WERI-Rb-1 (cell line): ENCODE measurements around the gene NARS2.
A peak's percentile ranks its signal among the peaks of the same experiment; 100 is the strongest.
"Not testable (repeated sequence)": the region's sequence is repeated elsewhere in the genome, so short reads cannot be mapped to it uniquely, and the experiment has no call there.

Source experiments
- DNase-seq: peaks from one replicate; pipeline ENCODE4 v3.0.0-alpha.2; 2020
- H3K27ac ChIP-seq: fragments of 250-450 bp; sonication (Bioruptor Pico); 2 replicates; pipeline ENCODE4 v1.5.1; 2020; ENCODE audit warnings: mild to moderate bottlenecking, moderate library complexity
- H3K27me3 ChIP-seq: fragments of 250-450 bp; sonication (Bioruptor Pico); 2 replicates; pipeline ENCODE4 v1.5.1; 2021; ENCODE audit warnings: mild to moderate bottlenecking, low read depth, moderate library complexity; ENCODE audit not compliant: insufficient read depth, severe bottlenecking
- H3K36me3 ChIP-seq: fragments of 250-450 bp; sonication (Bioruptor Pico); 2 replicates; pipeline ENCODE4 v1.5.1; 2020; ENCODE audit warnings: mild to moderate bottlenecking, moderate library complexity
- H3K4me3 ChIP-seq: 2 replicates; pipeline ENCODE4 v1.5.1; 2011; ENCODE audit warnings: low read depth, mild to moderate bottlenecking, control low read depth, low read length
- H3K9me3 ChIP-seq: fragments of 250-450 bp; sonication (Bioruptor Pico); 2 replicates; pipeline ENCODE4 v1.5.1; 2021; ENCODE audit warnings: mild to moderate bottlenecking, moderate library complexity; ENCODE audit not compliant: severe bottlenecking
- TF ChIP-seq, protein P1 (sequence below): IDR thresholded peaks from 2 replicates; pipeline ENCODE4 v1.5.1; 2011; ENCODE audit warnings: low read depth, mild to moderate bottlenecking, control low read depth, inconsistent platforms, low read length

NARS2 gene

DNA sequence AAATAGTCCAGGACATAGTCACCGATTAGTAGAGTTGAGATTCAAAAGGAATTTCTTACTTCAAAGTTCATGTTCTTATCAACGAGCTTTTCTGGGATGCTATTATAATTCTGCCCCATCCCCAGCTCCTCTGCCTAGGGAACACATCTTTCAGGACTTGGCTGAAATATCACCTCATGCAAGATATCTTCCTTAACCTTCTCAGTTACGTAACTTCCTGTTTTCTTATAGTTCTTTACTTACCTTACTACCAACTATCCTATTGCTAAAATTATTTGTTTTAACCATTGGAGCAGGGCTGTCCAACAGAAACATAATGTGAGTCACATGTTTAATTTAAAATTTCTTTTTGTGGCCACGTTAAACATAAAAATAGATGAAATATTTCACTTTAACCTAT is 2.3 kb downstream of the NARS2 start:
- H3K4me3 ChIP-seq, result no peak overlapping the region
- H3K9me3 ChIP-seq, result no peaks in the 10 kb centered on the region
- H3K36me3 ChIP-seq, result peaks cover 36% of the 10 kb centered on the region
- no peak for DNase-seq
- H3K27me3 ChIP-seq, result no peaks in the 10 kb centered on the region
- no peak overlapping the region for H3K27ac ChIP-seq
- TF ChIP-seq, protein P1, sequence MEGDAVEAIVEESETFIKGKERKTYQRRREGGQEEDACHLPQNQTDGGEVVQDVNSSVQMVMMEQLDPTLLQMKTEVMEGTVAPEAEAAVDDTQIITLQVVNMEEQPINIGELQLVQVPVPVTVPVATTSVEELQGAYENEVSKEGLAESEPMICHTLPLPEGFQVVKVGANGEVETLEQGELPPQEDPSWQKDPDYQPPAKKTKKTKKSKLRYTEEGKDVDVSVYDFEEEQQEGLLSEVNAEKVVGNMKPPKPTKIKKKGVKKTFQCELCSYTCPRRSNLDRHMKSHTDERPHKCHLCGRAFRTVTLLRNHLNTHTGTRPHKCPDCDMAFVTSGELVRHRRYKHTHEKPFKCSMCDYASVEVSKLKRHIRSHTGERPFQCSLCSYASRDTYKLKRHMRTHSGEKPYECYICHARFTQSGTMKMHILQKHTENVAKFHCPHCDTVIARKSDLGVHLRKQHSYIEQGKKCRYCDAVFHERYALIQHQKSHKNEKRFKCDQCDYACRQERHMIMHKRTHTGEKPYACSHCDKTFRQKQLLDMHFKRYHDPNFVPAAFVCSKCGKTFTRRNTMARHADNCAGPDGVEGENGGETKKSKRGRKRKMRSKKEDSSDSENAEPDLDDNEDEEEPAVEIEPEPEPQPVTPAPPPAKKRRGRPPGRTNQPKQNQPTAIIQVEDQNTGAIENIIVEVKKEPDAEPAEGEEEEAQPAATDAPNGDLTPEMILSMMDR, result no peak

DNA sequence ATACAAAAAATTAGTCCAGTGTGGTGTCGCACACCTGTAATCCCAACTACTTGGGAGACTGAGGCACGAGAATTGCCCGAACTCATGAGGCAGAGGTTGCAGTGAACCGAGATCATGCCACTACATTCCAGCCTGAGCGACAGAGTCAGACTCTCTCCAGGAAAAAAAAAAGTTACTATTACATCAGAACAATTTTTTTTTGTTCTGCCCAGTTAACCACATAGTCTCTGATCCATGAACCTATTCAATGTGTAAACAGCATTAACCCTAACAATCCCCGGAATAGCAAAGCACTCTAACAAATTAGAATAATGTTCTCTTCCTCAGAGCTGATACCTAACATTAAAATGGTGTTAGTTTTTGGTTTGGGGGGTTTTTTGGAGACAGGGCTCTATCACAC is 4.6 kb downstream of the NARS2 start:
- TF ChIP-seq, protein P1, result no peak
- Histone ChIP-seq H3K4me3 (no peak overlapping the region), H3K9me3 (no peaks in the 10 kb centered on the region), H3K27me3 (no peaks in the 10 kb centered on the region), H3K36me3 (peaks cover 52% of the 10 kb centered on the region), H3K27ac (no peak overlapping the region)
- no peak for DNase-seq

DNA sequence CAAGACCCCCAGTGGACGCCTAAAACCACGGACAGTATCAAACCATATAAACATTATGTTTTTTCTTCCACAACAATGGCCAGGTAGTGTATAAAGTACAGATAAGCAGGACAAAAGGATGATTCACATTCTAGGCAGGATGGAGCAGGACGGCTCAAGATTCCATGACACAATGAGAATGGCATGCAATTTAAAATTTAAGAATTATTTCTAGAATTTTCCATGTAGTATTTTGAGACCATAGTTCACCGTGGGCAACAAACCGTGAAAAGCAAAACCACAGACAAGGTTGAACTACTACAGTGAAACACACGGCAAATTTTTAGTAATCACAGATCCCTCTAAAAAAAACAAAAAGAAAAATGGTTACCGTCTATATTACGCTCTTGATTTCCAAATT is 7.5 kb downstream of the NARS2 start:
- Histone ChIP-seq H3K36me3 (peaks cover 50% of the 10 kb centered on the region), H3K9me3 (no peaks in the 10 kb centered on the region), H3K27me3 (no peaks in the 10 kb centered on the region), H3K4me3 (no peak overlapping the region), H3K27ac (no peak overlapping the region)
- no peak for DNase-seq
- TF ChIP-seq, protein P1, result no peak

DNA sequence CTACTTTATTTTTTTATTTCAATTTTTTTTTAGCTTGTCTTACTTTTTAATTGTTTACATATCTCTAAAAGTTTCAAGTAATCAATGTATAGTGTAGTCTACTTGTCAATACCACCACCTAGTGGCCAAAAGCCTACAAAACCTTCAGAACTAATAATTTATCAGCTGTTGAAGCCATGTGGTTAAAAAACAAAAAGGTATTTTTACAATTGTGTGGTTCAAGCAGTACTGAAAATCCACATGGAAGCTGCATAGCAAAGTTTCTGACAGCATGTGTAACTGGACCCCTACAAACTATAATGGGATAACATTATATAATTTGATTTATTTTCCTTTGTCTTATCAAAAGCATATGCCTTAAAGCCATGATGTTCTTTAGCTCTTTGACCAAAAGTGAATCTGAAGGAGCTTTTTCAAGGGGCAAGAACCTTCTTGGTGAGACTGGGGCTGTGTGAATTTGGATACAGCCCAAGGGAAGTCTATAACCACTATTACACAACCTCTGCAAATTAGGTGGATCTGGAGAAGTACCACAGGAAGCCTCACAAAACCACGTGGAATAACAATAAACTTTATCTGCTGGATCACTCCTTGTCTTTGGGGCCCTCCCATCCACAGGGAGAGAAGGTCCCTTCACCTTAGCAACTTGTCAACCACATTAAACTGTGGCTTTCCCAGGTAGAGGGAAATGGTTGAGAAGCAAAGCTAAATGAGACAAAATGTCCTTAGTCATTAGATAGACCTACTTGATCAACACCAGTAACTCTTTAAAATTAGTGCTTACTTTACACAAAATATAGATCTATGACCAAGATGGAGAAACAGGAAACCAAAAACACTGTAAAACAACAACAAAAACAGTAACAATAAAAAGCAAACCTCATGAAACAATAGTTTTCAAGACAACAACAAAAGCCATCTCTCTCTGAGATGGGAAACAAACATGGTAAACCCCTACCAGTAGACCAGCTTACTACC is 9.9 kb downstream of the NARS2 start:
- Histone ChIP-seq H3K9me3 (no peaks in the 10 kb centered on the region), H3K27me3 (no peaks in the 10 kb centered on the region), H3K4me3 (no peak overlapping the region), H3K27ac (no peak overlapping the region), H3K36me3 (peaks cover 39% of the 10 kb centered on the region)
- DNase-seq, result peak; percentile 19
- TF ChIP-seq, protein P1, result peak; percentile 10; the same call in 1 of the 2 replicates

DNA sequence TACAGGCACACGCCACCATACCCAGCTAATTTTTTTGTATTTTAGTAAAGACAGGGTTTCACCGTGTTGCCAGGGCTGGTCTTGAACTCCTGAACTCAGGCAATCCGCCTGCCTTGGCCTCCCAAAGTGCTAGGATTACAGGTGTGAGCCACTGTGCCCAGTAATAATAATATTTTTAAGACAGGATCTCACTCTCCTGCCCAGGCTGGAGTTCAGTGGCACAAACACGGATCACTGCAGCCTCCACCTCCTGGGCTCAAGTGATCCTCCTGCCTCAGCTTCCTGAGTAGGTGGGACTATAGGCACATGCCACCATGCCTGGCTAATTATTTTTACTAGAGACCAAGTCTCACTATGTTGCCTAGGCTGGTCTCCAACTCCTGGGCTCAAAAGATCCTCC is 10.6 kb downstream of the NARS2 start:
- not testable (repeated sequence) for H3K27ac ChIP-seq, H3K4me3 ChIP-seq, H3K9me3 ChIP-seq, H3K27me3 ChIP-seq, DNase-seq
- peaks cover 33% of the 10 kb centered on the region for H3K36me3 ChIP-seq

DNA sequence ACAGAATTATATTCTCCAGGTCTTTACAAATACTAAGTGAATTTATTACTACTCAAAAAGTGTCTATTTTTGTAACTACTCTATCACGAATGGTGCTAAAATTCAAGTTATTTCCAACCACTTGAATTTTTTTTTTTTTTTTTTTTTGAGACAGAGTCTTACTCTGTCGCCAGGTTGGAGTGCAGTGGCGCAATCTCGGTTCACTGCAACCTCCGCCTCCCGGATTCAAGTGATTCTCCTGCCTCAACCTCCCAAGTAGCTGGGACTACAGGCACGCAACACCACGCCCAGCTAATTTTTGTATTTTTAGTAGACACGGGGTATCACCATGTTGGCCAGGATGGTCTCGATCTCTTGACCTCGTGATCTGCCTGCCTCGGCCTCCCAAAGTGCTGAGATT is 11.6 kb downstream of the NARS2 start:
- not testable (repeated sequence) for H3K27ac ChIP-seq, H3K4me3 ChIP-seq, H3K9me3 ChIP-seq, DNase-seq, H3K27me3 ChIP-seq
- peaks cover 37% of the 10 kb centered on the region for H3K36me3 ChIP-seq

DNA sequence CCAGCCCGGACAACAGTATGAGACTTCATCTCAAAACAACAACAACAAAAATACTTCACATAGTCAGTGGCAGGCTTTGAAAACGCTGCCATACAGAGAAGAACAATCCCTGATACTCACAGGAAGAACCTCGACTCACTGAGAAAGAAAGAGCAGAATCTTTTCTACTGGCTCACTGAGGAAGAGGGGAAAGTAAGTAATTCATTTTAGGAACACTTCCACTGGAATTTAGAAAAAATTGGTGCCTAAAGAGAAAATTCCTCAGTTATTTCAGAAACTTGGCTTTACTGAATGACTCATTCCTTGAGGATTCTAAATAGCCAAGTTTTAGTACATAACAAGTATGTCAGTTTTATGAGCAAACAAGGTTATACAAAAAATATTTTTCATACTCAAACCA is 12.3 kb downstream of the NARS2 start:
- Histone ChIP-seq H3K9me3 (no peaks in the 10 kb centered on the region), H3K36me3 (peaks cover 32% of the 10 kb centered on the region), H3K4me3 (no peak overlapping the region), H3K27me3 (no peaks in the 10 kb centered on the region), H3K27ac (no peak overlapping the region)
- TF ChIP-seq, protein P1, result no peak
- DNase-seq, result no peak
